Inflammatory macrophage (primary cell): Measurements from ENCODE around the gene ASGR2.
"Not testable (repeated sequence)": the region's sequence is repeated elsewhere in the genome, so short reads cannot be mapped to it uniquely, and the experiment has no call there.

Source experiments
- DNase-seq, 2 donors: peaks; one replicate each; pipeline ENCODE4 v3.0.0-alpha.2; 2020 to 2022
- total RNA-seq, 18 experiments: gene quantifications; one replicate each; lab custom pipeline; 2026; ENCODE audit warnings: mixed read lengths in 6 of 18, inconsistent platforms in 2 of 18; lab: John Stamatoyannopoulos, UW

ASGR2 gene
- total RNA-seq, result 0 to 0.72 (median 0.10) reads per million in 18 experiments

GRCh38 chr17:7114241-7114874 is at the start of gene ASGR2:
Gene ASGR2, minus strand, starts transcription at chr17:7114822. Its CDS starts 582 bp downstream, at chr17:7114240.
- DNase-seq, result no peak

GRCh38 chr17:7159571-7159970 is 44.9 kb upstream of the ASGR2 start:
- not testable (repeated sequence) for DNase-seq

GRCh38 chr17:7158424-7158823 is 43.8 kb upstream of the ASGR2 start:
- DNase-seq, result peak in 1 of 2 donors; percentile 57

- DNase-seq, result no peak
Observed at GRCh38 chr17:7156342-7156940, 41.8 kb upstream of the ASGR2 start.

GRCh38 chr17:7147772-7148171 is 33.1 kb upstream of the ASGR2 start:
- DNase-seq, result no peak

GRCh38 chr17:7146115-7146514 is 31.5 kb upstream of the ASGR2 start:
- no peak for DNase-seq

GRCh38 chr17:7144213-7144612 is 29.6 kb upstream of the ASGR2 start:
- DNase-seq, result no peak

GRCh38 chr17:7141824-7142223 is 27.2 kb upstream of the ASGR2 start:
- no peak for DNase-seq

GRCh38 chr17:7139400-7139799 is 24.8 kb upstream of the ASGR2 start:
- no peak for DNase-seq

GRCh38 chr17:7138800-7139381 is 24.3 kb upstream of the ASGR2 start:
- DNase-seq, result peak; percentile 84 to 90

- peak; percentile 59 for DNase-seq
Observed at GRCh38 chr17:7137171-7137943, 22.7 kb upstream of the ASGR2 start.

- peak; percentile 82 to 83 for DNase-seq
Observed at GRCh38 chr17:7136266-7136877, 21.8 kb upstream of the ASGR2 start.

- DNase-seq, result no peak
Observed at GRCh38 chr17:7133916-7134315, 19.3 kb upstream of the ASGR2 start.

GRCh38 chr17:7133424-7133823 is 18.8 kb upstream of the ASGR2 start:
- DNase-seq, result peak; percentile 79 to 85

GRCh38 chr17:7132511-7133094 is 18.0 kb upstream of the ASGR2 start:
- peak; percentile 83 to 91 for DNase-seq

- peak in 1 of 2 donors; percentile 29 for DNase-seq
Observed at GRCh38 chr17:7131423-7131791, 16.8 kb upstream of the ASGR2 start.

GRCh38 chr17:7130621-7131422 is 16.2 kb upstream of the ASGR2 start:
- peak; percentile 47 to 57 for DNase-seq

- DNase-seq, result no peak
Observed at GRCh38 chr17:7129311-7129710, 14.7 kb upstream of the ASGR2 start.

GRCh38 chr17:7128160-7128559 is 13.5 kb upstream of the ASGR2 start:
- no peak for DNase-seq

GRCh38 chr17:7127501-7127900 is 12.9 kb upstream of the ASGR2 start:
- not testable (repeated sequence) for DNase-seq

- not testable (repeated sequence) for DNase-seq
Observed at GRCh38 chr17:7126386-7126785, 11.8 kb upstream of the ASGR2 start.

- DNase-seq, result no peak
Observed at GRCh38 chr17:7124923-7125322, 10.3 kb upstream of the ASGR2 start.
